Stimulated activated effector memory CD8-positive, alpha-beta T cell treated with anti-CD3 and anti-CD28 coated beads, Interleukin-12 subunit alpha, Interleukin-12 subunit beta, amount 100 ng/mL, for 72 hours (primary cell): Measurements from ENCODE around the gene SETX.
"Not testable (repeated sequence)": the region's sequence is repeated elsewhere in the genome, so short reads cannot be mapped to it uniquely, and the experiment has no call there.

ENCODE experiments used
- ATAC-seq: fragments of 150-1000 bp; cut with Tn5 transposase; 2 replicates; pipeline ENCODE4 v1.10.0; 2021
- DNase-seq, 2 donors: peaks; one replicate each; pipeline ENCODE4 v3.0.0; 2021 to 2022; ENCODE audit warnings: low spot score in 2 of 2
- H3K27ac Mint-ChIP-seq: one replicate; pipeline ENCODE4 v1.8.0; 2022; ENCODE audit warnings: mild to moderate bottlenecking, mixed read lengths
- H3K36me3 Mint-ChIP-seq: one replicate; pipeline ENCODE4 v1.8.0; 2022; ENCODE audit warnings: mild to moderate bottlenecking, mixed read lengths
- H3K4me1 Mint-ChIP-seq: one replicate; pipeline ENCODE4 v1.8.0; 2022; ENCODE audit warnings: mixed read lengths
- H3K4me3 Mint-ChIP-seq: one replicate; pipeline ENCODE4 v1.8.0; 2022; ENCODE audit warnings: mild to moderate bottlenecking, mixed read lengths
- H3K9me3 Mint-ChIP-seq: one replicate; pipeline ENCODE4 v1.8.0; 2022; ENCODE audit warnings: mixed read lengths

The SETX gene, protein sequence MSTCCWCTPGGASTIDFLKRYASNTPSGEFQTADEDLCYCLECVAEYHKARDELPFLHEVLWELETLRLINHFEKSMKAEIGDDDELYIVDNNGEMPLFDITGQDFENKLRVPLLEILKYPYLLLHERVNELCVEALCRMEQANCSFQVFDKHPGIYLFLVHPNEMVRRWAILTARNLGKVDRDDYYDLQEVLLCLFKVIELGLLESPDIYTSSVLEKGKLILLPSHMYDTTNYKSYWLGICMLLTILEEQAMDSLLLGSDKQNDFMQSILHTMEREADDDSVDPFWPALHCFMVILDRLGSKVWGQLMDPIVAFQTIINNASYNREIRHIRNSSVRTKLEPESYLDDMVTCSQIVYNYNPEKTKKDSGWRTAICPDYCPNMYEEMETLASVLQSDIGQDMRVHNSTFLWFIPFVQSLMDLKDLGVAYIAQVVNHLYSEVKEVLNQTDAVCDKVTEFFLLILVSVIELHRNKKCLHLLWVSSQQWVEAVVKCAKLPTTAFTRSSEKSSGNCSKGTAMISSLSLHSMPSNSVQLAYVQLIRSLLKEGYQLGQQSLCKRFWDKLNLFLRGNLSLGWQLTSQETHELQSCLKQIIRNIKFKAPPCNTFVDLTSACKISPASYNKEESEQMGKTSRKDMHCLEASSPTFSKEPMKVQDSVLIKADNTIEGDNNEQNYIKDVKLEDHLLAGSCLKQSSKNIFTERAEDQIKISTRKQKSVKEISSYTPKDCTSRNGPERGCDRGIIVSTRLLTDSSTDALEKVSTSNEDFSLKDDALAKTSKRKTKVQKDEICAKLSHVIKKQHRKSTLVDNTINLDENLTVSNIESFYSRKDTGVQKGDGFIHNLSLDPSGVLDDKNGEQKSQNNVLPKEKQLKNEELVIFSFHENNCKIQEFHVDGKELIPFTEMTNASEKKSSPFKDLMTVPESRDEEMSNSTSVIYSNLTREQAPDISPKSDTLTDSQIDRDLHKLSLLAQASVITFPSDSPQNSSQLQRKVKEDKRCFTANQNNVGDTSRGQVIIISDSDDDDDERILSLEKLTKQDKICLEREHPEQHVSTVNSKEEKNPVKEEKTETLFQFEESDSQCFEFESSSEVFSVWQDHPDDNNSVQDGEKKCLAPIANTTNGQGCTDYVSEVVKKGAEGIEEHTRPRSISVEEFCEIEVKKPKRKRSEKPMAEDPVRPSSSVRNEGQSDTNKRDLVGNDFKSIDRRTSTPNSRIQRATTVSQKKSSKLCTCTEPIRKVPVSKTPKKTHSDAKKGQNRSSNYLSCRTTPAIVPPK (N-terminal part only)

DNA sequence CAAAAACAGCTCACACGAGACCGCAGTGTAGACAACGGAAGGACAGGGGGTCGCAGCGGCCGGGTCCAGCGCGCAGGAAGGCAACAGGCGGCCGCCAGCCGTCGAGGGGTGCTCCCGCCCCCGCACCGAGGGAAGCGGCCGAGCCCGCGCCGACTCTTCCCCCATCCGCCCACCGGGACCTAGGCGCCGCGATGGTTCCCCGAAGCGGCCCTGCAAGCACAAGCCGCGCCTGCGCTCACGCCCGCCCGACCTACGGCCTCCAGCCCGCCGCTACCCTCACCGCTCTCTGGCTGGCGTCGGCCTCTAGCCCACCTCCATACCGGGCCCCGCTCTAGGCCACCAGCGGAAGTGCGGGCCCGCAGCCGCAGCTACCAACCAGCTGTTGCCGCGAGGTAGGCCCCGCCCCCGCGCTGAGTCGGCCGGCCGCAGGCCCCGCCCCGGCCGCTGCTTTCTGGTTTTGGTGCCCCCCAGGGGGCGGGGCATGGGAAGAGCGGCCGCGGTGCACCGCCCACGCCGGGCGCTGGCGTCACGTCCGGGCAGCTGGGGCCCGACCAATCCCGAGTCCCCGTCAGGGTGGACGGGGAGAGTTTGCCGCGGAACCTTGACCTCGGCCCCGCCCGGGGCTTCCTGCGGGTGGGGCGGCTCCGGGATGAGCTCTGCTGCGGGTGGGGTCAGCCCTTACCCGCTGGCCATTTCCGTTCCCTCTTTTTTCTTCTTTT lies at the start of gene SETX:
SETX (minus strand) TSS at position 350 of the 719 bp plus-strand sequence. CDS start 5,558 bp downstream, outside the sequence.
- Mint-ChIP-seq H3K4me1 (peaks cover 37% of the 10 kb centered on the region), H3K4me3 (peak within 1 kb of the TSS; percentile 90), H3K36me3 (peaks cover 55% of the 10 kb centered on the region), H3K27ac (peak within 1 kb of the TSS; percentile 97), H3K9me3 (no peaks in the 10 kb centered on the region)
- DNase-seq (peak; percentile 91 to 95), ATAC-seq (peak; percentile 91)

DNA sequence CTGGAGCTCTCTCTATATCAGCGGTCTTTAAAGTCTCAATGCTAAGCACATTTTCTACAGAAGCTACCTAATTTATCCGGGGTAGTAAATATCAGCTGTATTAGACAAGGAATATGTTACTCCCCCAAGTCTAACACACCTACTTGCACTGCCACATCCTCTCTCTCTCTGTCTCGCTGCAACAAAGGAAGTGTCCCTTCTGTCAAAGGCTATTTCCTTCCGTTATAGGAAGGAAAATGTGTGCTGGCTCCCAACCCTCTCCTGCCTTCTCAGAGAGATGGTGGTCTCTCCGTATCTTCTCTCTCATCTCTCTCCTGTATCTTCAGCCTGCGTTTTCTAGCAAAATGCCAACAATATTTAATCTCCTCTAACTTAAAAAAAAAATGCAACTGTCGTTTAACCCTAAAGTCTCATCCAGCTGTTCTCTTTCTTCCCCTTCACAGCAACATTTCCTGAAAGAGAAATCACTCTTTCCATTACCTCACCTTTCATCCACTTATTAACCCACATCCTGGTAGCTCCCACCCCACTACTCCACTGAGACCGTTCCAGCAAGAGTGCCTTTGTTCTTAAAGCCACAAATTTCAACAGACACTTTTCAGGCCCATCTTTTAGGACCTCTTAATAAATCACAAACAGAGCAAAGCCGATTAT lies 49.6 kb upstream of the SETX start:
- Mint-ChIP-seq H3K36me3 (peaks cover 17% of the 10 kb centered on the region), H3K9me3 (no peaks in the 10 kb centered on the region), H3K27ac (peak overlapping the region; percentile 69), H3K4me1 (peaks cover 49% of the 10 kb centered on the region), H3K4me3 (peak overlapping the region; percentile 75)
- no peak for DNase-seq
- peak; percentile 54 for ATAC-seq

DNA sequence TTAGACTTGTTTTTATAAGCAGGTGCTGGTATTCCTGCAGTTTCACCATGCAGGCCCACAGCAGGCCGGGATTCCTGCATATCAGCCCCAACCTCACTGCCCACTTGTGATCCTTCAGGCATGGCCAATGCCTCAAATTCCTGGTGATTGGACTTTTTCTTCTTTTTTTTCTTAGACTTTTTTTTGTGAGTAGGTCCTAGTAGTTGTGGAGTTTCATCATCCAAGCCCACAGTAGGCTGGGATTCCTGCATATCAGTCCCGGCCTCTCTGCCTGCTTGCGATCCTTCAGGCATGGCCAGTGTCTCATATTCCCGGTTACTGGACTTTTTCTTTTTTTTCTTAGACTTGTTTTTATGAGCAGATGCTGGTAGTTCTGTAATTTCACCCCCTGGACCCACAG lies 47.0 kb upstream of the SETX start:
- H3K9me3 Mint-ChIP-seq = no peaks in the 10 kb centered on the region
- DNase-seq (no peak), ATAC-seq (no peak)
- H3K27ac Mint-ChIP-seq = peak overlapping the region; percentile 29
- no peak overlapping the region for H3K4me3 Mint-ChIP-seq
- H3K4me1 Mint-ChIP-seq = peaks cover 44% of the 10 kb centered on the region
- H3K36me3 Mint-ChIP-seq = peaks cover 14% of the 10 kb centered on the region

DNA sequence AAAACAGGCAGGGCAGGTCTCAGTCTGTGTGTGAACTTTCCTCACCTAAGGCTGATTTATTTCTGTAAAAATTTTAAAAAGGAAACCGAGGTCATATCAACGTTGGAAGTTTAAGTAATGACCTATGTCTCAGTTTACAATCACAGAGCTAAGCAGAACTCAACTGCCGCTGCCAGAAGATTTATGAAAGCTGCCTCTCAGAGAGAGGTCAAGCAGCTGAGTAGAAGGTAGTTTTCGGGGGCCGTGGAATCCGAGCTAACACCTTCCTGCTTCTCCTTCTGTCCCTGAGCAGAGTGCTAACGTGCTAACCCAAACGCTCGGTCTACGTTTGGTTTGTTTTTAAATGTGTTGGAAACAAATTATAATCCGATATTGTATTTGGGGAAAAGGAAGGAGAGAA lies 40.8 kb upstream of the SETX start:
- Mint-ChIP-seq H3K9me3 (no peaks in the 10 kb centered on the region), H3K4me1 (no peaks in the 10 kb centered on the region), H3K27ac (no peak overlapping the region), H3K4me3 (no peak overlapping the region), H3K36me3 (no peaks in the 10 kb centered on the region)
- no peak for DNase-seq
- ATAC-seq = no peak

DNA sequence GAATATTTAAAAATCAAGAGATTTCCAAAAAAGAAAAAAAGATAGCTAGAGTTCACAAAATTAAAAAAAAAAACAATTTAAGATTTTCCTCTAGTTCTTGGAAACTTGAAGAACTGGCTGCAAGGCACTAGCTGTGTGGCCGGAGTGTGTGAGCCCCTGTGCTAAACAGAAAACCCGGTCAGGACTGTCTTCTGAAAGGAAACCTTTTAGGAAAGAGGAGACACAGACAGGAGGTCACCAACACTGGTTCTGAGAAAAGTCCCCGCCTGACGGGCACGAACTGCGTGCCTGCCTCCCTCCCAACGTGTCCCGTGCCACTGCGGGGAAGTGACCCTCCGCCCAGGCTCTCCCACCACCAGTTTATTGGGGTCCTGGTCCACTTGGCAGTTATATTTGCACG lies 36.7 kb upstream of the SETX start:
- no peak overlapping the region for H3K27ac Mint-ChIP-seq
- DNase-seq (no peak), ATAC-seq (no peak)
- no peaks in the 10 kb centered on the region for H3K36me3 Mint-ChIP-seq
- H3K4me1 Mint-ChIP-seq = no peaks in the 10 kb centered on the region
- H3K4me3 Mint-ChIP-seq = no peak overlapping the region
- no peaks in the 10 kb centered on the region for H3K9me3 Mint-ChIP-seq

DNA sequence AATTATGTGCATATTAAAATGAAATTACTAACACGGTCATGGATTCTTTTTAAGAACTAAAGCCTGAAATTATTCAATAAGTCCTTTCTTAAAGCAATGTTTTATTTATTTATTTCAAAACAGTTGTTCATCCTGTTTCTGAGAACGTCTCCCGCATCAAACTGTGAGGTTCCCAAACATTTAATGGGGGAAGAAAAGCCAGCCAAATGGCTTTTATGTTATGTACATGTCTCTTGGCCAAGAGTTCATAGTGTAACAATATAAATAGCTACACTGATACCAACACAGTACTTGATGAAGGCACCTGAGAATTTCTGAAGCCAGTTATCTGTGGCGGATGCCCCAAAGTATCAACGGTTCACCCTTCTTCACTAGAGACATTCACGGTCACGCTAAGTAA lies 36.2 kb upstream of the SETX start:
- Mint-ChIP-seq H3K36me3 (no peaks in the 10 kb centered on the region), H3K4me3 (no peak overlapping the region), H3K9me3 (no peaks in the 10 kb centered on the region), H3K27ac (no peak overlapping the region), H3K4me1 (no peaks in the 10 kb centered on the region)
- DNase-seq (no peak), ATAC-seq (no peak)

DNA sequence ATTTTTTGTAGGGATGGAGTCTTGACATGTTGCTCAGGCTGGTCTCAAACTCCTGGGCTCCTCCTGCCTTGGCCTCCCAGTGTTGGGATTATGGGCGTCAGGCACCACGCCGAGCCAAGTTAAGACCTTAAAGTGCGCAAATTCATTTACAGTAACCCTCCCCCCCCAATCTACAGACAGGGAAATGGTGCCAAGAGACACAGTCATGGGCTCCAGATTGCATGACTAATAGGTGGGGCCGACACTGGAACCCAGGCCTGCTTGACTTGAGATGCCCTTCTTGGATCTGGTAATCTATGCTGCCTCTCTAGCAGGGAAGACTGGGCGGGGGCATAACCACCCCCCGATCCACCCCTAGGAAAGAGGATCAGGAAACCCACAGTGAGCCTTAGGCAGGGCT lies 32.3 kb upstream of the SETX start:
- H3K36me3 Mint-ChIP-seq = no peaks in the 10 kb centered on the region
- H3K27ac Mint-ChIP-seq = no peak overlapping the region
- no peak overlapping the region for H3K4me3 Mint-ChIP-seq
- ATAC-seq (no peak), DNase-seq (no peak)
- no peaks in the 10 kb centered on the region for H3K9me3 Mint-ChIP-seq
- peaks cover 8% of the 10 kb centered on the region for H3K4me1 Mint-ChIP-seq

DNA sequence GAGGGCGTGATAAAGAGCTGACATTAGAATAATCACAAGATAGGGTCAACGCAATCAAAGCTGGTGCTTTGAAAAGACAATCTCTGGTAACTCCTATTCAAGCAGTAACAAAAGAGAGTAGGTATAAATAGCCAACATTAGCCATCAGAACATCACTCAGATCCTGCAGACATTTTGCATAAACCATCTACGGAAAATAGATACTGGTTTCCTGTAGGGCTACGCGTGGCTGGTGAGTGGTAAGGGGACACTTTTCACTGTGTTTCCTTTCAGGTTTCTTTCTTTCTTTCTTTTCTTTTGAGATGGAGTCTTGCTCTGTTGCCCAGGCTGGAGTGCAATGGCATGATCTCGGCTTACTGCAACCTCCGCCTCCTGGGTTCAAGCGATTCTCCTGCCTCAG lies 29.6 kb upstream of the SETX start:
- H3K36me3 Mint-ChIP-seq = no peaks in the 10 kb centered on the region
- H3K27ac Mint-ChIP-seq = no peak overlapping the region

DNA sequence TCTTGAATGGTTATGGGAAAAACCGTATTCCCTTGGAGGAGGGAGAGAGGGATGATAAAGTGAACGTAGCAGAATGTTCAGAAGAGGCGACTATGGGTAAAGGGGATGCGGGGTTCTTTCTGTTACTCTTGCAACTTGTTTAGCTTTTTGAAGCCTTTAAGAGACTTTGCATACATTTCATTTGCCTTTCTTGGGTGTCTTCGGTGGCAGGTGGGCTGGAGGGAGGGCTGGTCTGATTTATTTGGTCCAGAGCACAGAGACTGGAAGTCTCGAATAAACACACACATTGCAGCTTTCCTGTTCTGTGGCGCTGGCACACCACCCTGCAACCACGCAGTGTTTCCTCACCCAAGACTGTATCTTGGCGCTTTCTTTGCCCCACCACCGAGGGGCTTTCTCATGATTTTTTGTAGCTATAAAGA lies 28.7 kb upstream of the SETX start:
- Mint-ChIP-seq H3K36me3 (no peaks in the 10 kb centered on the region), H3K9me3 (no peaks in the 10 kb centered on the region), H3K27ac (peak overlapping the region; percentile 50), H3K4me3 (no peak overlapping the region), H3K4me1 (peaks cover 13% of the 10 kb centered on the region)
- DNase-seq = no peak
- no peak for ATAC-seq

More for the DNA sequence above, 29.6 kb upstream of the SETX start:
- no peaks in the 10 kb centered on the region for H3K9me3 Mint-ChIP-seq
- DNase-seq (no peak), ATAC-seq (no peak)
- no peak overlapping the region for H3K4me3 Mint-ChIP-seq
- H3K4me1 Mint-ChIP-seq = peaks cover 13% of the 10 kb centered on the region

DNA sequence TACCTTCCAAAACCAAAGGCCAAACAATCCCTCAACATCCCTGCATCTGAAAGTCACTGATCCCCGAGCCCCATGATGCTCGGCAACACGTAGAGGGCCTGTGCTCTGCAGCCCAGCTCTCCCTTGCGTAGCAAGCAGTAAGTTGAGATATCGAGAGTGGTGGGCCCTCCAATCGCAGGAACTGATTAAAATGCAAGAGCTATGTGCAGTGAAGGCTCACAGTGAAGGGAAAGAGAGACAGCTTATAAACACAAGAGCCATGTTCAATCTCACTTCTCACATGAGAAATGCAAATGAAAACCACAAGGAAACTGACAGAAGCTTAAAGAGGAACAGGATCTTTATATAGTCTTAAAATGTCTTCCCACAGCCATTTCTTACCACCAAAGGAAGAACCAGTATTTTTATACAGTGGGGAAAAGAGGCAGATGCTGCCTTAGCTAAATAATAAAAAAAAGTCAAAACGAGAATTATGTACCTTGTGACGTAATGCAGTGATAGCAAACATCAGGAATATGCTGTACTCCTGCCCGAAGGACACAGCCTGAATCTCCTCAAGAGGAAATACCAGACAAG lies 27.3 kb upstream of the SETX start:
- Mint-ChIP-seq H3K36me3 (no peaks in the 10 kb centered on the region), H3K27ac (no peak overlapping the region), H3K4me1 (peaks cover 13% of the 10 kb centered on the region), H3K9me3 (no peaks in the 10 kb centered on the region), H3K4me3 (no peak overlapping the region)
- no peak for DNase-seq
- ATAC-seq = no peak

DNA sequence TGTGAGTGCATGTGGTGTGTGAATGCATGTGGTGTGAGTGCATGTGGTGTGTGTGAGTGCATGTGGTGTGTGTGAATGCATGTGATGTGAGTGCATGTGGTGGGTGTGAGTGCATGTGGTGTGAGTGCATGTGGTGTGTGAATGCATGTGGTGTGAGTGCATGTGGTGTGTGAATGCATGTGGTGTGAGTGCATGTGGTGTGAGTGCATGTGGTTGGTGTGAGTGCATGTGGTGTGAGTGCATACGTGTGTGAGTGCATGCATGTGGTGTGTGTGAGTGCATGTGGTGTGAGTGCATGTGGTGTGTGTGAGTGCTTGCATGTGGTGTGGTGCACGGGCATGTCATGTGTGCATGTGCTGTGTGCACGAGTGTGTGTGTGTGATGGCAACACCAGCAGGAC lies 23.6 kb upstream of the SETX start:
- ATAC-seq, DNase-seq, H3K27ac Mint-ChIP-seq, H3K9me3 Mint-ChIP-seq, H3K4me1 Mint-ChIP-seq, H3K36me3 Mint-ChIP-seq, H3K4me3 Mint-ChIP-seq: not testable (repeated sequence)

DNA sequence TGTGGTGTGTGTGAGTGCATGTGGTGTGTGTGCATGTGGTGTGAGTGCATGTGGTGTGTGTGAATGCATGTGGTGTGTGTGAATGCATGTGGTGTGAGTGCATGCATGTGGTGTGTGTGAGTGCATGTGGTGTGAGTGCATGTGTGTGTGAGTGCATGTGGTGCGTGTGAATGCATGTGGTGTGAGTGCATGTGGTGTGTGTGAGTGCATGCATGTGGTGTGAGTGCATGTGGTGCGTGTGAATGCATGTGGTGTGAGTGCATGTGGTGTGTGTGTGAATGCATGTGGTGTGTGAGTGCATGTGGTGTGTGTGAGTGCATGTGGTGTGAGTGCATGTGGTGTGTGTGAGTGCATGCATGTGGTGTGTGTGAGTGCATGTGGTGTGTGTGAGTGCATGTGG lies 23.0 kb upstream of the SETX start:
- not testable (repeated sequence) for DNase-seq, H3K4me3 Mint-ChIP-seq, H3K27ac Mint-ChIP-seq, H3K36me3 Mint-ChIP-seq, ATAC-seq, H3K9me3 Mint-ChIP-seq
- peaks cover 13% of the 10 kb centered on the region for H3K4me1 Mint-ChIP-seq

DNA sequence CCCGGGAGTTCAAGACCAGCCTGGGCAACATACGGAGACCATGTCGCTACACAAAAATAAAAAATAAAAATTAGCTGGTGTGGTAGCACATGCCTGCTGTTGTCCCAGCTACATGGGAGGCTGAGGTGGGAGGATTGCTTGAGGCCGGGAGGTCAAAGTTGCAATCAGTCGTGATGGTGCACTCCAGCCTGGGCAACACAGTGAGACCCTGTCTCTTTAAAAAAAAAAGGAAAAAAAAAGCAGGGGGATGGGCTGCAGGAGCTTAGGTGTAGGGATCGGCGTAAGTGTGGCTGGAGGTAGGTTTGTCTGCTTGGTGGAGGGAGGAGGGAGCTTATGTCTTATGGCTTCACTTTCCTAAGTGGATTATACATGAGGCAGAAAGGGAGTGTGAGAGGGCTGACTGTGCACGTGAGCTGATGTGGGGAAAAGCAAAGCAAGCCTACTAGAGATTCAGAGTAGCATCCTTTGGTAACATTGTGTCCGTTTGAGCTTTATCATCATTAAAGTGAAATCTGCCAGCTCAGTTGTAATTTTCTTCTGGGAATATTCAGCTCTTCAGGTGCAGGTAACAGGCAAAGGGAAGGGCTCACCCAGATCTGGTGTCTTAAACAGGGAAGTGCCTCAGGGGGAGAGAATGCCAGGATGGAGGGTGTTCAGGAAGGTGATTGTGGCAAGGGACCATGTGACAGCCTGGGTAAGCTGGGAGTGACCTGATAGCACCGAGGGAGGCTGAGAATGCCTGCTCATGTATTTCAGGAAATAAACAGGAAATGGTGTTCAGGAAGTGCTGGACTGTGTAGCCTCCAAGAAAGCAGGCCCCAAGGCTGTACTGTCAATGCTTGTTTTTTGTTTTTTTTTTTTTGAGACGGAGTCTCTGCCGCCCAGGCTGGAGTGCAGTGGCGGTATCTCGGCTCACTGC lies 17.6 kb upstream of the SETX start:
- H3K4me3 Mint-ChIP-seq = no peak overlapping the region
- peaks cover 14% of the 10 kb centered on the region for H3K4me1 Mint-ChIP-seq
- no peak for DNase-seq

More for the DNA sequence above, 17.6 kb upstream of the SETX start:
- Mint-ChIP-seq H3K9me3 (no peaks in the 10 kb centered on the region), H3K27ac (peak overlapping the region; percentile 91), H3K36me3 (no peaks in the 10 kb centered on the region)
- ATAC-seq = no peak
